ENCODE results near the gene RIN3. TPM values are rescaled to one million over a fixed set of nuclear protein-coding genes. Genes with fewer than 3 reads are reported as not detected.
A peak's percentile ranks its signal among the peaks of the same experiment; 100 is the strongest.

Gene RIN3
- total RNA-seq, 4 donors from 2014 or later, result 2.1 to 10.4 (median 7.2) TPM

DNA sequence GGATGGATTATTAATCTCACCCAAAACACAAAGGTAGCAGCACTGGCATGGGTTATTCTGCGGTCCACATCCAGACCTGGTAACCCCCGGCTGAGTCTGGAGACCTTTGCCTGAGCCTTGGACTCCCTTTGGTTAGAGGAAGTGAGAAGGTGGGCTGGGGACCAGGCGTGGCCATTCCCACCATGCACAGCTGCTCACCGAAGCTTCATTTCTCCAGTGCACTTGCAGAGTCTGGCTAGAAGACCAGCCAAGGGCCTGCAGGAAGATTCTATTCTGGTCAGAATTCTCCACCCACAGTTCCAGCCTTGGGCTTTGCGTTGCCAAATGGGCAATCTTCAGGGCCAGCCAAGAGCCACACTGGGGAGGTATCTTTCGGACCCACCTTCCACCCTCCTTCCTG lies 161.8 kb downstream of the RIN3 start:
- Histone ChIP-seq H3K4me3 (no peak overlapping the region), H3K4me1 (peaks cover 6% of the 10 kb centered on the region), H3K9me3 (no peaks in the 10 kb centered on the region), H3K36me3 (peaks cover 36% of the 10 kb centered on the region), H3K27me3 (no peaks in the 10 kb centered on the region), H3K27ac (no peak overlapping the region)
- no peak for DNase-seq (ENCODE audit: low spot score in 2 of 2)
- TF ChIP-seq EP300 (IDR thresholded peaks at IDR 0.05) (no peak), POLR2AphosphoS5 (IDR thresholded peaks at IDR 0.05) (no peak), POLR2A (IDR thresholded peaks at IDR 0.05) (no peak)
- TF ChIP-seq, protein P1, sequence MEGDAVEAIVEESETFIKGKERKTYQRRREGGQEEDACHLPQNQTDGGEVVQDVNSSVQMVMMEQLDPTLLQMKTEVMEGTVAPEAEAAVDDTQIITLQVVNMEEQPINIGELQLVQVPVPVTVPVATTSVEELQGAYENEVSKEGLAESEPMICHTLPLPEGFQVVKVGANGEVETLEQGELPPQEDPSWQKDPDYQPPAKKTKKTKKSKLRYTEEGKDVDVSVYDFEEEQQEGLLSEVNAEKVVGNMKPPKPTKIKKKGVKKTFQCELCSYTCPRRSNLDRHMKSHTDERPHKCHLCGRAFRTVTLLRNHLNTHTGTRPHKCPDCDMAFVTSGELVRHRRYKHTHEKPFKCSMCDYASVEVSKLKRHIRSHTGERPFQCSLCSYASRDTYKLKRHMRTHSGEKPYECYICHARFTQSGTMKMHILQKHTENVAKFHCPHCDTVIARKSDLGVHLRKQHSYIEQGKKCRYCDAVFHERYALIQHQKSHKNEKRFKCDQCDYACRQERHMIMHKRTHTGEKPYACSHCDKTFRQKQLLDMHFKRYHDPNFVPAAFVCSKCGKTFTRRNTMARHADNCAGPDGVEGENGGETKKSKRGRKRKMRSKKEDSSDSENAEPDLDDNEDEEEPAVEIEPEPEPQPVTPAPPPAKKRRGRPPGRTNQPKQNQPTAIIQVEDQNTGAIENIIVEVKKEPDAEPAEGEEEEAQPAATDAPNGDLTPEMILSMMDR (IDR thresholded peaks at IDR 0.05), result no peak
- WGBS, result 89% methylated on average over 6 of the region's 6 CpGs

GRCh38 chr14:92675976-92676375 lies 162.4 kb downstream of the RIN3 start:
- H3K27me3 ChIP-seq, result no peaks in the 10 kb centered on the region
- H3K36me3 ChIP-seq, result peaks cover 36% of the 10 kb centered on the region
- no peak overlapping the region for H3K4me3 ChIP-seq
- TF ChIP-seq POLR2A (IDR thresholded peaks at IDR 0.05) (no peak), POLR2AphosphoS5 (IDR thresholded peaks at IDR 0.05) (no peak)
- TF ChIP-seq, protein P1 (IDR thresholded peaks at IDR 0.05), result no peak
- H3K4me1 ChIP-seq, result peaks cover 3% of the 10 kb centered on the region
- H3K9me3 ChIP-seq, result no peaks in the 10 kb centered on the region
- no peak overlapping the region for H3K27ac ChIP-seq
- DNase-seq (ENCODE audit: low spot score in 2 of 2), result no peak
- 72% methylated on average over 9 of the region's 9 CpGs for WGBS

DNA sequence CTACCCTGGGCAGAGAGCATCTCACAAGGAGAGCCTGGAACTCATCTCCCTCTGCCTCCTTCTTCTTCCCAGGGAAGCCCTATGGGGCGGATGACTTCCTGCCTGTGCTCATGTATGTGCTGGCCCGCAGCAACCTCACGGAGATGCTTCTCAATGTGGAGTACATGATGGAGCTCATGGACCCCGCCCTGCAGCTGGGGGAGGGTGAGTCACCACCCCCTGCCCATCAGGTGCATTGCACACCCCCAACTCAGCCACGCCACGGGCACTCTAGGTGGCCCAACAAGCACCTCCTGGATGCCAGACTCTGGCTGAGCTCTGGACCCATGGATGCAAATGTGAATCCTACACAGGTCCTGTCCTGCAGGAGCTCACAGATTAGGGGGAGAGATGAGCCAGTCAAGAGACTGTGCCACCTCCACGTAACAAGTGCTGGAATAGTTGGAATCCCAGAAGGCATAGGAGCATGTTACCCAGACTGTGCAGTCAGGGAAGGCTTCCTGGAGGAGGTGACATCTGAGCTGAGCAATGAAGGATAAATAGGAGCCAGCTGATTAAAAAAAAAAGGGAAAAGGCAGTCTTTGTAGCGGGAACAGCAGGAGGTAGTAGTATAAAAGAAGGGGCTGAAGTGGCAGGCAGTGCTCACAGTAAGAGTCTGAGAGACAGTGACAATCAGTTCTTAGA lies 163.0 kb downstream of the RIN3 start:
- Histone ChIP-seq H3K27me3 (no peaks in the 10 kb centered on the region), H3K4me1 (peaks cover 6% of the 10 kb centered on the region), H3K27ac (no peak overlapping the region), H3K4me3 (no peak overlapping the region), H3K9me3 (no peaks in the 10 kb centered on the region), H3K36me3 (peaks cover 36% of the 10 kb centered on the region)
- 98% methylated on average over 3 of the region's 8 CpGs for WGBS
- DNase-seq (ENCODE audit: low spot score in 2 of 2), result peak in 1 of 2 donors; percentile 18
- TF ChIP-seq POLR2AphosphoS5 (IDR thresholded peaks at IDR 0.05) (no peak), POLR2A (IDR thresholded peaks at IDR 0.05) (no peak), EP300 (IDR thresholded peaks at IDR 0.05) (no peak)
- TF ChIP-seq, protein P1 (IDR thresholded peaks at IDR 0.05), result no peak

- H3K27ac ChIP-seq, result no peak overlapping the region
- H3K4me3 ChIP-seq, result no peak overlapping the region
- no peaks in the 10 kb centered on the region for H3K9me3 ChIP-seq
- H3K36me3 ChIP-seq, result peaks cover 36% of the 10 kb centered on the region
- H3K4me1 ChIP-seq, result peaks cover 6% of the 10 kb centered on the region
- no peaks in the 10 kb centered on the region for H3K27me3 ChIP-seq
- 83% methylated on average over 4 of the region's 4 CpGs for WGBS
- peak in 1 of 2 donors; percentile 38 for DNase-seq (ENCODE audit: low spot score in 2 of 2)
- TF ChIP-seq, protein P1 (IDR thresholded peaks at IDR 0.05), result no peak
Observed at GRCh38 chr14:92677087-92677668, 163.6 kb downstream of the RIN3 start.

- Histone ChIP-seq H3K27me3 (no peaks in the 10 kb centered on the region), H3K4me1 (peaks cover 6% of the 10 kb centered on the region), H3K36me3 (peaks cover 36% of the 10 kb centered on the region), H3K4me3 (no peak overlapping the region), H3K9me3 (no peaks in the 10 kb centered on the region), H3K27ac (no peak overlapping the region)
- no peak for DNase-seq (ENCODE audit: low spot score in 2 of 2)
- 93% methylated on average over 2 of the region's 2 CpGs for WGBS
- TF ChIP-seq POLR2A (IDR thresholded peaks at IDR 0.05) (no peak), POLR2AphosphoS5 (IDR thresholded peaks at IDR 0.05) (no peak), EP300 (IDR thresholded peaks at IDR 0.05) (no peak)
- TF ChIP-seq, protein P1 (IDR thresholded peaks at IDR 0.05), result no peak
Observed at GRCh38 chr14:92677955-92678354, 164.4 kb downstream of the RIN3 start.

All from suprapubic skin (tissue), 4 donors.